ENCODE results near the gene ZFX. TPM values are rescaled to one million over a fixed set of nuclear protein-coding genes. Genes with fewer than 3 reads are reported as not detected.

The ZFX gene
- total and polyA plus RNA-seq, 2 of the 8 experiments (the other 6 are each of a cell fraction or from before 2014, with no cell fraction given): 2.8 to 22.0 TPM

- TF ChIP-seq SP4 (IDR thresholded peaks at IDR 0.05; ENCODE audit: low read length) (no peak), CHD7 (IDR thresholded peaks at IDR 0.05; ENCODE audit: insufficient replicate concordance, low read length) (no peak), RXRA (IDR thresholded peaks at IDR 0.05; ENCODE audit: insufficient read depth, low read depth, low read length) (no peak), ATF3 (IDR thresholded peaks at IDR 0.05; ENCODE audit: insufficient read depth, low read depth, low read length) (no peak), SAP30 (IDR thresholded peaks at IDR 0.05; ENCODE audit: insufficient read depth, insufficient replicate concordance, low read length) (no peak), BACH1 (IDR thresholded peaks at IDR 0.05; ENCODE audit: low read length) (no peak), SP1 (IDR thresholded peaks at IDR 0.05; ENCODE audit: low read depth, low read length) (no peak)
Observed at GRCh38 chrX:24241822-24242648, 92.5 kb downstream of the ZFX start (continued).

Measured in H1 (cell line).